MM.1S (cell line): ENCODE data around the gene INCA1.
A peak's percentile ranks its signal among the peaks of the same experiment; 100 is the strongest.

Experiments used
- DNase-seq: peaks from one replicate; pipeline ENCODE4 v3.0.0-alpha.2; 2015
- H2AFZ ChIP-seq: fragments of 300-600 bp; sonication (generic); 2 replicates; pipeline ENCODE4 v1.6.0; 2016; ENCODE audit warnings: antibody characterized with exemption, low read length
- H3F3A ChIP-seq: fragments of 300-600 bp; sonication (generic); 2 replicates; pipeline ENCODE4 v1.6.1; 2016; ENCODE audit warnings: mild to moderate bottlenecking, antibody characterized with exemption, low read length, moderate library complexity, mixed read lengths; ENCODE audit not compliant: insufficient read depth
- H3K27ac ChIP-seq: fragments of 300-600 bp; sonication (generic); 2 replicates; pipeline ENCODE4 v1.5.1; 2016; ENCODE audit warnings: mild to moderate bottlenecking, low read length
- H3K27me3 ChIP-seq: fragments of 300-600 bp; sonication (generic); replicated peaks from 2 replicates; pipeline ENCODE4 v1.6.0; 2016; ENCODE audit warnings: low read length; ENCODE audit not compliant: insufficient read depth
- H3K36me3 ChIP-seq: fragments of 300-600 bp; sonication (generic); replicated peaks from 2 replicates; pipeline ENCODE4 v1.6.1; 2016; ENCODE audit warnings: mild to moderate bottlenecking, low read length, mixed read lengths; ENCODE audit not compliant: insufficient read depth
- H3K4me1 ChIP-seq: fragments of 300-600 bp; sonication (generic); 2 replicates; pipeline ENCODE4 v1.6.1; 2016; ENCODE audit warnings: low read length, mixed read lengths
- H3K4me2 ChIP-seq: fragments of 300-600 bp; sonication (generic); 2 replicates; pipeline ENCODE4 v1.6.0; 2016; ENCODE audit warnings: low read depth, low read length
- H3K4me3 ChIP-seq: fragments of 300-600 bp; sonication (generic); 2 replicates; pipeline ENCODE4 v1.5.1; 2016; ENCODE audit warnings: low read length, mixed read lengths
- H3K79me2 ChIP-seq: fragments of 300-600 bp; sonication (generic); 2 replicates; pipeline ENCODE4 v1.6.1; 2016; ENCODE audit warnings: mixed run types, low read length, mixed read lengths
- H3K9ac ChIP-seq: fragments of 300-600 bp; sonication (generic); 2 replicates; pipeline ENCODE4 v1.6.1; 2016; ENCODE audit warnings: low read length, mixed read lengths
- H3K9me2 ChIP-seq: fragments of 300-600 bp; sonication (generic); replicated peaks from 2 replicates; pipeline ENCODE4 v1.6.1; 2016; ENCODE audit warnings: mild to moderate bottlenecking, low read length, mixed read lengths; ENCODE audit not compliant: insufficient read depth
- H3K9me3 ChIP-seq: fragments of 300-600 bp; sonication (generic); replicated peaks from 2 replicates; pipeline ENCODE4 v1.6.1; 2016; ENCODE audit warnings: mild to moderate bottlenecking, low read length, mixed read lengths; ENCODE audit not compliant: insufficient read depth
- H4K20me1 ChIP-seq: fragments of 300-600 bp; sonication (generic); 2 replicates; pipeline ENCODE4 v1.6.1; 2016; ENCODE audit warnings: mild to moderate bottlenecking, low read length, moderate library complexity, mixed read lengths; ENCODE audit not compliant: insufficient read depth
- CTCF ChIP-seq: fragments of 300-600 bp; sonication (generic); IDR thresholded peaks from 2 replicates; pipeline ENCODE4 v1.5.1; 2016; ENCODE audit warnings: antibody characterized with exemption, low read length, mixed read lengths
- EZH2 ChIP-seq: fragments of 300-600 bp; sonication (generic); optimal IDR thresholded peaks from 2 replicates; pipeline ENCODE3; 2017; ENCODE audit warnings: low read depth, mild to moderate bottlenecking, antibody characterized with exemption, low read length, mixed read lengths
- EZH2phosphoT487 ChIP-seq: fragments of 300-600 bp; sonication (generic); IDR thresholded peaks from 2 replicates; pipeline ENCODE4 v1.6.1; 2018; ENCODE audit warnings: antibody characterized with exemption, low read length

Gene INCA1

GRCh38 chr17:4969047-4969550 lies 28.2 kb downstream of the INCA1 start:
- no peaks in the 10 kb centered on the region for H3K36me3 ChIP-seq
- H3K4me1 ChIP-seq = peaks cover 12% of the 10 kb centered on the region; the same call in 1 of the 2 replicates
- H3K79me2 ChIP-seq = peaks cover 25% of the 10 kb centered on the region
- peak overlapping the region; percentile 96; the same call in 1 of the 2 replicates for H3K4me2 ChIP-seq
- peaks cover 12% of the 10 kb centered on the region; the same call in 1 of the 2 replicates for H3F3A ChIP-seq
- no peak overlapping the region for H3K4me3 ChIP-seq
- no peaks in the 10 kb centered on the region for H3K27me3 ChIP-seq
- no peak overlapping the region for H3K9ac ChIP-seq
- no peak for DNase-seq
- H3K9me2 ChIP-seq = no peaks in the 10 kb centered on the region
- H3K9me3 ChIP-seq = no peaks in the 10 kb centered on the region
- TF ChIP-seq EZH2 (no peak), EZH2phosphoT487 (no peak), CTCF (no peak)
- no peaks in the 10 kb centered on the region for H4K20me1 ChIP-seq
- H2AFZ ChIP-seq = no peak overlapping the region
- no peak overlapping the region for H3K27ac ChIP-seq

DNA sequence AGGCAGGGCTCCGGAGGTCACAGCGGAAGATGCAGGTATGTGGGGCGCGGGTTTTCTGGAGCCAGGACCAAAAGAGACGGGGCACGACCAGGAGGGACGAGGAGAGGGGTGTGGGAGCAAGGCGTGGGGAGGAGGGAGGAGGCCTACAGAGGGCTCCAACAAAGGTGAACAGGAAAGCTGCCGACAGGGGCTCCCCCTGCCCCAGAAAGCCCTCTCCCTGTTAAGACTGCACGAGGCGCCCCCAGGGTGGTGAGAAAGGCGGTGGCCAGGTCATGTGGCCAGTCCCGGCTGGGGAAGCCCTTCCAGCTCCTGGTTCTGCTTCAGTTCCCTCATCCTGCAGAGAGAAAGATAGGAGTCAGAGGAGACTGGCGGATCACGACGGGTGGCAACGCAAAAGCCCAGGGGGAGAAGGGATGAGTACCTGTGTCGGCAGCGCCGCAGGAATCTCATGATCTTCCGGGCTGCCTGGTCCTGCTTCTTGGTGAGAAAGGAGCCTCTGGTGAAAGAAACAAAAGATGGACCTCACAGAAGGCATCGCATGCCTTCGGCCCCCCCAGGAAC lies 28.8 kb downstream of the INCA1 start:
- no peaks in the 10 kb centered on the region for H3K9me3 ChIP-seq
- no peak for DNase-seq

DNA sequence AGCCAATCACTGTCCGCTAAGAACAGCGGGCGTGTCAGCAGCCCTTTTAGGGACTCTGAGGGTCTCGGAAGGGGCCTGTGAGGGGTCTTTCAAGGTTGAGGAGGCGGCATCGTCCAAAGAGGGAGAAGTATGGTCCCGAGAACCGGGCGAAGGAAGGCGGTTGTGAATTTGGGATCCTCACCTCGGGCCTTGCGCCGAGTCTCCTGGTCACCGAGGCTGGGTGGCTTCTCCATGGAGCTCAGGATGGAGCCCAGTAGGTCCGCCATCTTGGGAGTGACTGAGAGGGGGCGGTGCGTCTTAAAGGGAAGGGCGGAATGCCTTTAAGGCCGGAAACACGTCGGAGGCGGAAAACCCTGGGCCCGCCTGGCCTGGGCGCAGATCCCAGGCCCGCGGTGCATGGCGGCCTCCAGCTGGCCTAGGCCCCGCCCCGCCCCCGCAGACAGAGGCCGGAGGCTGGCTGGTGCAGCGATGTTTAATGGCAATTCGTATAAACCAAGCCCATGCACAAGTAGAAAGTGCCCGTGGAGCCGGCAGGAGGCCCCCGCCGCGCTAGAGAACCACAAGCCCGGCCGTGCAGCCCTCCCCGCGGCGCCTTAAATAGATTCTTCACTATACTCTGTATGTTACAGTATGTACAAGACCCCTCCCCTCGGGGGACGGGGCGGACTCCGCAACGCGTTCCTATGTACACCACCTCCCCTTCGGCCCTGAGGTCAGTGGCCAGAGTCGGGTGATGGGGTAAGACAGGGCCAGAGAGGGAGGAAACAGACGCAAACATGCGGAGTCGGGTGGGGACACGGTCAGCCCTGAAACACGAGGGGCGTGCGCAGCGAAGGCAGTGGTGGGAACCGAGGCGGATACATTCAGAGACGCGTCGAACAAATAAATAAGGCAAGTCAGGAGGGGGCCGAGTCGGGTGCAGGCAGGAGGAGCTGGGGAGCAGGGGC lies 29.5 kb downstream of the INCA1 start, which contains the start of gene SPAG7:
Gene SPAG7 (minus strand): TSS at position 279 of the 947 bp plus-strand sequence. CDS start 13 bp downstream, at position 266.
- Histone ChIP-seq H3K79me2 (peaks cover 25% of the 10 kb centered on the region), H3K9me3 (no peaks in the 10 kb centered on the region), H3K36me3 (no peaks in the 10 kb centered on the region), H3K4me3 (peak within 1 kb of the TSS; percentile 84), H3K27me3 (no peaks in the 10 kb centered on the region), H3K4me2 (peak within 1 kb of the TSS; percentile 96), H4K20me1 (no peaks in the 10 kb centered on the region), H3F3A (peaks cover 12% of the 10 kb centered on the region; the same call in 1 of the 2 replicates), H2AFZ (peak within 1 kb of the TSS; percentile 76), H3K9me2 (no peaks in the 10 kb centered on the region), H3K4me1 (peaks cover 12% of the 10 kb centered on the region; the same call in 1 of the 2 replicates), H3K9ac (peak within 1 kb of the TSS; percentile 86), H3K27ac (peak within 1 kb of the TSS; percentile 84)
- TF ChIP-seq EZH2phosphoT487 = no peak
- TF ChIP-seq CTCF = no peak
- no peak for TF ChIP-seq EZH2
- DNase-seq = peak; percentile 94

More for the DNA sequence above, 28.8 kb downstream of the INCA1 start:
- Histone ChIP-seq H3K27me3 (no peaks in the 10 kb centered on the region), H3K4me1 (peaks cover 12% of the 10 kb centered on the region; the same call in 1 of the 2 replicates), H3K36me3 (no peaks in the 10 kb centered on the region), H3K4me2 (peak overlapping the region; percentile 96), H3K9ac (peak overlapping the region; percentile 86; the same call in 1 of the 2 replicates), H3K27ac (no peak overlapping the region), H3K79me2 (peaks cover 25% of the 10 kb centered on the region), H4K20me1 (no peaks in the 10 kb centered on the region), H3F3A (peaks cover 12% of the 10 kb centered on the region; the same call in 1 of the 2 replicates), H2AFZ (peak overlapping the region; percentile 76; the same call in 1 of the 2 replicates), H3K4me3 (peak overlapping the region; percentile 84), H3K9me2 (no peaks in the 10 kb centered on the region)
- TF ChIP-seq CTCF (no peak), EZH2 (no peak), EZH2phosphoT487 (no peak)
